Activated CD8-positive, alpha-beta memory T cell treated with anti-CD3 and anti-CD28 coated beads for 48 hours (primary cell): ENCODE measurements around the gene TXNRD3.
"Not testable (repeated sequence)": the region's sequence is repeated elsewhere in the genome, so short reads cannot be mapped to it uniquely, and the experiment has no call there.

Experiments used
- DNase-seq, 3 experiments: peaks; one replicate each; pipeline ENCODE4 v3.0.0-alpha.2; 2020; ENCODE audit warnings: low read depth in 2 of 3, low spot score in 2 of 3

Gene TXNRD3

DNA sequence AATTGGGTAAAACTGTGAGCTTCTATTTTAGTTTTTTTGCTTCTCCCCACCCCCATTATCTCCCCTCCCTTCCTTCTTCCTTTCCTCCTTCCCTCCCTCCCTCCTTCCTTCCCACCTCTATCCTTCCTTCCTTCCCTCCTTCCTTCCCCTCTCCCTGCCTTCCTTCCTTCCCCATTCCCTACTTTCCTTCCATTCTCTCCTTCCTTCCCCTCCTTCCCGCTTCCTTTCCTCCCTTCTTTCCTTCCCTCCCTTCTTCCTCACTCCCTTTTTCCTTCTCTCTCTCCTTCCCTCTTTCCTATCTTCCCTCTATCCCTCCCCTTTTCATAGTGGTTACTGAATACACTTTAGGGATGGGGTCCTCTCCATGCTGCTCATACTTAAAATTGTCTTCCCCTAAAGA, 55.8 kb downstream of the TXNRD3 start:
- no peak for DNase-seq

- not testable (repeated sequence) for DNase-seq
Observed at GRCh38 chr3:126595479-126595878, 59.4 kb downstream of the TXNRD3 start.

- not testable (repeated sequence) for DNase-seq
Observed at GRCh38 chr3:126591515-126591914, 63.4 kb downstream of the TXNRD3 start.

DNA sequence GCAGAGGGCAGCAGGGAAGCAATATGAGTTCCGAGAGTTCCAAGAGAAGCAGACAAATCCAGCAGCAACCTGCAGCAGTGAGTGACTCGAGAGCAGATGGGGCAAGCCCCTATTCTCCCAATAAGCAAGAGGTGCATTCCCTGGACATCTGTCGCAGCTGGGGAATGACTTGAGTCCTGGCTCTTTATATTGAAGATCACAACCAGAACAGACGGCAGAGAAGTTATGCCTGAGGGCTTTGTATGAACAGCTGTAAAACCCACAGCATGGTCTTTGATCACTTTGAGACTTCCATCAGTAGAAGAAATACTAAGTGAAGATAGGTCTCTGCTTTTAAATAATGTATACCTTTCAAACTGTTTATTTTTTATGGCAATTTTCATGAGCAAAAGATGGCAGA, 72.6 kb downstream of the TXNRD3 start:
- no peak for DNase-seq

DNA sequence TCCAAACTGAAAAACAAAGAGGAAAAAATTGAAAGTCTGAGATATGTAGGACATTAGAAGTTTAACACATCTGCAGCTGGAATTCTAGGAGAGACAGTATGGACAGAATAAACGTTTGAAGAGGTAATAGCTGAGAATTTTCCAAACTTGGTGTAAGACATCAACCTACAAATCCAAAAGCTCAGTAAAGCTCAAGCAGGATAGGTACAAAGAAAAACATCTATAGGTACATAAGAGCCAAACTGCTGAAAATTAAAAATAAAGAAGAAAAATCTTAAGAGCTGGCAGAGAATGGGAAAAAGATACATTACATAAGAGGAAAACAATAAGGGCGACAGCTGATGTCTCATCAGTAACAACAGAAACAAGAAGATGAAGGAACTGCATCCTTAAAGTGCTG, 73.4 kb downstream of the TXNRD3 start:
- DNase-seq: no peak

DNA sequence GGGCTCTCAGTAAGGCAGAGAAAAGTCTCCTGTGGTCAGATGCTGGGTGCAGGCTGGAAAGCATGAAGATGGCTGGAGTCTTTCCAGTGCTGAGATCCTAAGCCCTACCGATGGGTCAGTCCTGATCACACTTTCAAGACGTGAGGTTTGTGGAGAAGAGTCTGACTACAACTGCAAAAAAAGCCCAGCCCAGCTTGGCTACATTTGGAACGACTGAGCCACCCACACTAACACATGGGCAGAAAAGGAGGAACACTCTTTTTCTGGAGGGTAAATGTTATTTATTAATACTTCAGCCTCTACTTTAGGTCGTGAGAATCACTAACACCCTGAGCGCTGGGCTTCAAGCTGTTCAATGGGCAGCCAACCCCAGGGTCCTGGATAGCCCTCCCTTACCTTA, 74.2 kb downstream of the TXNRD3 start:
- DNase-seq: no peak

- DNase-seq: no peak
Observed at GRCh38 chr3:126578702-126579101, 76.2 kb downstream of the TXNRD3 start.

- no peak for DNase-seq
Observed at GRCh38 chr3:126577261-126577660, 77.7 kb downstream of the TXNRD3 start.

- no peak for DNase-seq
Observed at GRCh38 chr3:126573492-126574117, 81.3 kb downstream of the TXNRD3 start.

DNA sequence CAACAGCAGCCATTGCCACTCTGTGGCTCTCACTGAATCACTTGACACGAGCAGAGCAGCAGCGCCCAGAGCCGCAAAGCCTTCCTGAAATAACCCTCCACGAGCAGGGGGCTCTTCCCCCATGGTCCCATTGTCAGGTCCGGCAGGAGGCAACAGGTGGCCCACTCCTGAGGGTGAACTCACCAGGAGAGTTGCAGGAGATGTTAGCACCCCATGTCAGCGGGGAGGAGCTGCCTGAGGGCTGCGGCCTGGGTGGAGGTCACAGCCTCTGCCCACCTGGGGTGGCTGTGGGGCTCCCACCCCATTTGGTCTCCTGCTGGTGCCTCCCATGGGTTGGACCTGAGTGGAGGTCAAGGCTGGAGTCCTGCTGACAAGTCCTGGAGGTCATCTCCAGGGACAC, 83.8 kb downstream of the TXNRD3 start:
- DNase-seq: no peak

DNA sequence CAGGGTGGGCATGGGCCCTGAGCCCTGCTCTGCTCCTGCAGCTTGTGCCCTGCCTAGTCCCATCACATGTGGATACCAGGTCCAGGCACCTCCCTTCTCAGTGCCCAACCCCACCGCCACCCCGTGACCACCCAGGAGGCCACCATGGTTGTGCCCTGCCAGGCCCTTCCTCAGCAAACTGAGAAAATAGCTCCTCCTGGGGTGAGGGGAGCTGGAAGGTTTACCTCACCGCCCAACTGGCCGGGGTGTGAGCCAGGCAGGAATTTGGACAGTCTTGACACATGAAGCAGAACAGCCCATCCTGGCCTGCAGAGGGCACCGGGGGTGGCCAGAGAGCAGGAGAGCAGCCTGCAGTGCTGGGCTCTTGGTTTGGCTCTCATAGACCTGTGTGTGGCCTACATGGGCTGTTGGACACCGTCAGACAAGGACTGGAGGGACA, 84.8 kb downstream of the TXNRD3 start:
- no peak for DNase-seq

DNA sequence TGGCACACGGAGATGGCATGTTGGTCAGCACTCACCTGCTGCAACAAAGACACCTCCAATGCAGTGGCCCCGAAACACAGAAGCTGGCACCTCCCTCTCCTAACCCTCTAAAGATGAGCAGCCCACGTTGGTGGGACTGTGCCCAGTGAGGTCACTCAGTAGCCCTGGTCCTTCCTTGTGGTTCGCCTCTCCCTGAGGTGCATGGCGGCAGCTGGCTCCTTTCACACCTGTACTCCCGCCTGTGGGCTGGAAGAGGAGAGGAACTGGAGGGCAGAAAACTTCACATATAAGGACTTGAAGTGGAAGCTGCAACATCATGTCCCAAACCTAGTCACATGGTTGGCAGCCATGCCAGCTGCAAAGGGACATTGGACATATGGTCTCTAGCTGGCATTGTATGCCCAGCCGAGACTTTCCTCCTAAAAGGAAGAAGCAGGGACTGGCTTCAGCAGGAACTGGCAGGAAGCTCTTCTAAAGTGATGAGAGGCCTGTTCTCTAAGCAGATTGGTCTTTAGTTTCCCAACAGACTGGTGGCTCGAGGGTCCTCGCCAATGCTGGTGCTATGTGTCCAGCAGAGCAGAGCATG, 85.4 kb downstream of the TXNRD3 start:
- no peak for DNase-seq

- DNase-seq: no peak
Observed at GRCh38 chr3:126568776-126569342, 86.1 kb downstream of the TXNRD3 start.

GRCh38 chr3:126567696-126568438, 87.1 kb downstream of the TXNRD3 start:
- DNase-seq: no peak

DNA sequence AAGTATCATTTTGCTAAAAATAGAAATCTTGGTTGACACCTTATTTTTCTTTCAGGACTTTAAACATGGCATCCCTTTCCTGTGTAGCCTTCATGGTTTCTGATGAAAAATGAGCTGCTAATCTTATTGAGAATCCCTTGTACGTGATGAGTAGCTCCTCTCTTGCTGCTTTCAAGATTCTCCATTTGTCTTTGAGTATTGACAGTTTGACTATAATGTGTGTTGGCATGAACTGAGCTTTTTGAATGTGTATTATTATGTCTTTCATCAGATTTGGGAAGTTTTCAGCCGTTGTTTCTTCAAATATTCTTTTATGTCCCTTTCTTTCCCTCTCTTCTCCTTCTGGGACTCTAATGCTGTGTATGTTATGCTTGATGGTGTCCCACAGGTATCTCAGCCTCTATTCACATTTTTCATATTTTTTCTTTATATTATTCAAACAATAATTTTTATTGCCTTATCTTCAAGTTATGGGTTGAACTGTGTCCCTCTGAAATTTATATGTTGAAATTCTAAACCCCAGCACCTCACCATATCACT, 92.1 kb downstream of the TXNRD3 start:
- DNase-seq: no peak

- DNase-seq: no peak
Observed at GRCh38 chr3:126558336-126559071, 96.4 kb downstream of the TXNRD3 start, which contains the start of gene C3orf22. C3orf22 (minus strand) TSS chr3:126558932; CDS start chr3:126553390, 5,542 bp downstream.

DNA sequence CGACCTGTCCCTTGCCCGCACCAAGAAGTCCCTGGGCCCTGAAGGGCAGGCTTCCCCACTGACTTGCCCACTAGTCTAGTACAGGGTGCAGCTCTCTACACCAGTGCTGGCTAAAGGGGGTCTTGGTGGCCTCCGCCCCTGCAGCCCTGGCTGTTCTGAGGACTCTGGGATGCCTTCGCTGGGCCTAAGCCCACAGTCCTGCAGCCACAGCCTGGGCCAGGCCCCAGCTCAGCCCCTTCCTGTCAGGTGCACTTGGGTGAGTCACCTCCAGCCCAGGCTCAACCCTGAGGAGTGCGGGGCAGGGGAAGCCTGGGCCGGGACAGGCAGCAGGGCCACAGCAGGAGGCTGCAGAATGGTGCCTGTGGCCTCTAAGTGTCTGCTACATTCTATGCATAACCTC, 97.2 kb downstream of the TXNRD3 start:
- DNase-seq: no peak

DNA sequence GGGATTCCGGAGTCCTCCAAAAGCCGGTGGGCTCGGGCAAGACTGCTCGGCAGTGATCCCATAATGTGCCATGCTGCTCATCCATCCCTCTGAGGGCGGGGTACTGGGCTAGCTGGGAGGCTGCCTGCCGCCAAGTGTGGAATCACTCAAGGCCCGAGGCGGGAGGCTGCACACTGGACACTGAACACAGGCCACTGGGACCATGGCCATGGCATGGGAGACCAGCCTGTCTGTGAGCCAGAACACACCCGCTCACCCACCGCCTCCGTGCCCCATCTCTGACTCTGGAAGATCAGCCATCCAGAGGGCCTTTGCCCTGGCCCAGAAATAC, 97.5 kb downstream of the TXNRD3 start:
- DNase-seq: no peak
